OCI-LY7 (cell line): ENCODE results near the gene CLSTN1. TPM values are rescaled to one million over a fixed set of nuclear protein-coding genes. Genes with fewer than 3 reads are reported as not detected.

ENCODE experiments used
- BruUV-seq: library from RNA; stranded (reverse); fragments of 400-500 nt; replicated peaks from 2 replicates; lab custom pipeline; 2021; lab: Mats Ljungman, UMichigan
- CTCF ChIA-PET: fragments of 300-600 bp; sonication (Branson Sonifier 250); formaldehyde crosslinking; loops from one replicate; lab custom pipeline; 2022; ENCODE audit warnings: antibody characterized with exemption; ENCODE audit not compliant: unreplicated experiment; lab: Charles Lee
- POLR2A ChIA-PET: fragments of 300-600 bp; sonication (Branson Sonifier 250); formaldehyde crosslinking; loops from one replicate; lab custom pipeline; 2022; ENCODE audit warnings: antibody characterized with exemption; lab: Charles Lee
- DNase-seq: peaks from one replicate; pipeline ENCODE4 v3.0.0-alpha.2; 2015; ENCODE audit warnings: low spot score
- H2AFZ ChIP-seq: fragments of 200-600 bp; sonication (generic), shearing (Covaris generic); 2 replicates; pipeline ENCODE4 v1.6.1; 2014; ENCODE audit warnings: mild to moderate bottlenecking, antibody characterized with exemption, low read length, moderate library complexity
- H3K27ac ChIP-seq: fragments of 200-600 bp; sonication (generic); 2 replicates; pipeline ENCODE4 v1.5.1; 2014; ENCODE audit warnings: mixed run types, low read depth, mild to moderate bottlenecking, moderate library complexity, low read length, inconsistent platforms; ENCODE audit not compliant: poor library complexity, severe bottlenecking
- H3K36me3 ChIP-seq: fragments of 200-600 bp; sonication (generic); 2 replicates; pipeline ENCODE4 v1.6.1; 2014; ENCODE audit warnings: mild to moderate bottlenecking, antibody characterized with exemption, low read length, moderate library complexity, mixed read lengths; ENCODE audit not compliant: insufficient read depth
- H3K4me1 ChIP-seq: fragments of 200-600 bp; sonication (generic); 2 replicates; pipeline ENCODE4 v1.5.1; 2014; ENCODE audit warnings: mild to moderate bottlenecking, low read length; ENCODE audit not compliant: insufficient read depth, poor library complexity, severe bottlenecking
- H3K4me2 ChIP-seq: fragments of 200-600 bp; sonication (generic); 2 replicates; pipeline ENCODE4 v1.6.1; 2014; ENCODE audit warnings: mild to moderate bottlenecking, low read length
- H3K4me3 ChIP-seq: fragments of 200-600 bp; sonication (generic); 2 replicates; pipeline ENCODE4 v1.5.1; 2014; ENCODE audit warnings: mild to moderate bottlenecking, low read depth, low read length; ENCODE audit not compliant: poor library complexity, severe bottlenecking
- H3K79me2 ChIP-seq: fragments of 200-600 bp; sonication (generic); 2 replicates; pipeline ENCODE4 v1.6.1; 2016; ENCODE audit warnings: low read depth, mild to moderate bottlenecking, low read length, moderate library complexity, mixed read lengths; ENCODE audit not compliant: insufficient read depth
- H3K9me2 ChIP-seq: fragments of 200-600 bp; sonication (generic); 2 replicates; pipeline ENCODE4 v1.6.1; 2016; ENCODE audit warnings: mild to moderate bottlenecking, low read length, mixed read lengths; ENCODE audit not compliant: insufficient read depth
- H3K9me3 ChIP-seq: fragments of 200-600 bp; sonication (generic); 2 replicates; pipeline ENCODE4 v1.6.1; 2014; ENCODE audit warnings: mild to moderate bottlenecking, mixed run types, low read length, mixed read lengths
- H4K20me1 ChIP-seq: fragments of 200-600 bp; sonication (generic); 2 replicates; pipeline ENCODE4 v1.6.1; 2014; ENCODE audit warnings: mild to moderate bottlenecking, antibody characterized with exemption, low read length, moderate library complexity, mixed read lengths; ENCODE audit not compliant: insufficient read depth
- EZH2phosphoT487 ChIP-seq: fragments of 200-600 bp; sonication (generic); IDR thresholded peaks from 2 replicates; pipeline ENCODE4 v1.6.1; 2018; ENCODE audit warnings: low read depth, borderline replicate concordance, mild to moderate bottlenecking, mixed run types, antibody characterized with exemption, low read length, moderate library complexity, mixed read lengths
- intact Hi-C: fragments of 100-400 bp; cut with micrococcal nuclease; formaldehyde crosslinking; loops from one replicate; pipeline ENCODE4 v1.10.0; 2022; ENCODE audit not compliant: unreplicated experiment
- total RNA-seq, 2 experiments: library from RNA; depleted of rRNA in 1 of 2; stranded (reverse); fragments of >200 nt in 1 of 2; shearing (Covaris generic) in 1 of 2; gene quantifications; 2 replicates each; pipeline ENCODE4 v1.2.3, GENCODE V29; 2014 to 2022
- TF ChIP-seq, protein P1 (sequence below): fragments of 200-600 bp; sonication (generic); conservative IDR thresholded peaks from 2 replicates; pipeline ENCODE4 v1.5.1; 2014; ENCODE audit warnings: mild to moderate bottlenecking, antibody characterized with exemption, low read length, moderate library complexity, mixed read lengths

CLSTN1 gene
- total RNA-seq, 2 experiments from 2014 or later: 58.6 to 124 TPM

DNA sequence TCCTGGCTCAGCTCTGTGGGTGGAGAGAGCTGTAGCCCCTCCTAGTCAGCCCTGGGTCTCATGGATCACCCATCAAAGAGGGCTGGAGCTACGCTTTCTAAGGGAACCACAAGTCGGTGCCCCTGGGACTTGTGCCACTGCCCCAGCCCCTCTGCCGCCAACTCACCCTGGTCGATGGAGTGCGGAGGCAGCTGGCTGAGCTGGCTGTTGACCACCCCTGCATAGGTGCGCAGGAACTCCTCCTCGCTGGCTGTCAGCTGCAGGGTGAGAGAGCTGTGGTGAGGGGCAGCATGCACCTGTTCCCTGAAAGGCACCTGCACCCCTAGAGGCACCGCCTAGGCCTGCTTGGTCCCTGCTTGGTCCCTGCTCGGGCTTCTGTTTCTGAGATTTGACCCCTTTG is 47.3 kb upstream of the CLSTN1 start:
- ChIA-PET CTCF (interaction anchor here (0.7 kb wide), 1 partner anchor 10 kb away, joined by 3 read pairs; no protein-coding TSS in a partner anchor), POLR2A (interaction anchor here (0.6 kb wide), 1 partner anchor 84 kb away, joined by 3 read pairs; no protein-coding TSS in a partner anchor)
- intact Hi-C loops: no loop called here
- TF ChIP-seq, protein P1, sequence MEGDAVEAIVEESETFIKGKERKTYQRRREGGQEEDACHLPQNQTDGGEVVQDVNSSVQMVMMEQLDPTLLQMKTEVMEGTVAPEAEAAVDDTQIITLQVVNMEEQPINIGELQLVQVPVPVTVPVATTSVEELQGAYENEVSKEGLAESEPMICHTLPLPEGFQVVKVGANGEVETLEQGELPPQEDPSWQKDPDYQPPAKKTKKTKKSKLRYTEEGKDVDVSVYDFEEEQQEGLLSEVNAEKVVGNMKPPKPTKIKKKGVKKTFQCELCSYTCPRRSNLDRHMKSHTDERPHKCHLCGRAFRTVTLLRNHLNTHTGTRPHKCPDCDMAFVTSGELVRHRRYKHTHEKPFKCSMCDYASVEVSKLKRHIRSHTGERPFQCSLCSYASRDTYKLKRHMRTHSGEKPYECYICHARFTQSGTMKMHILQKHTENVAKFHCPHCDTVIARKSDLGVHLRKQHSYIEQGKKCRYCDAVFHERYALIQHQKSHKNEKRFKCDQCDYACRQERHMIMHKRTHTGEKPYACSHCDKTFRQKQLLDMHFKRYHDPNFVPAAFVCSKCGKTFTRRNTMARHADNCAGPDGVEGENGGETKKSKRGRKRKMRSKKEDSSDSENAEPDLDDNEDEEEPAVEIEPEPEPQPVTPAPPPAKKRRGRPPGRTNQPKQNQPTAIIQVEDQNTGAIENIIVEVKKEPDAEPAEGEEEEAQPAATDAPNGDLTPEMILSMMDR: no peak
- no peak for TF ChIP-seq EZH2phosphoT487
- Histone ChIP-seq H3K9me3 (no peaks in the 10 kb centered on the region), H3K9me2 (no peaks in the 10 kb centered on the region), H3K79me2 (no peaks in the 10 kb centered on the region), H2AFZ (no peak overlapping the region), H3K27ac (no peak overlapping the region), H4K20me1 (no peaks in the 10 kb centered on the region), H3K4me1 (peaks cover 40% of the 10 kb centered on the region), H3K36me3 (no peaks in the 10 kb centered on the region), H3K4me2 (no peak overlapping the region), H3K4me3 (no peak overlapping the region)
- BruUV-seq: no TSS peak
- DNase-seq: peak; percentile 77

- no peaks in the 10 kb centered on the region for H3K79me2 ChIP-seq
- no peak overlapping the region for H2AFZ ChIP-seq
- H3K9me2 ChIP-seq: no peaks in the 10 kb centered on the region
- CTCF ChIA-PET: interaction anchor here (0.7 kb wide), 1 partner anchor 9 kb away, joined by 3 read pairs; no protein-coding TSS in a partner anchor
- POLR2A ChIA-PET: no interaction called here
- no TSS peak for BruUV-seq
- H3K36me3 ChIP-seq: no peaks in the 10 kb centered on the region
- H3K9me3 ChIP-seq: no peaks in the 10 kb centered on the region
- H3K27ac ChIP-seq: no peak overlapping the region
- no peak overlapping the region for H3K4me3 ChIP-seq
- no peaks in the 10 kb centered on the region for H4K20me1 ChIP-seq
- H3K4me2 ChIP-seq: no peak overlapping the region
- DNase-seq: no peak
- H3K4me1 ChIP-seq: peaks cover 45% of the 10 kb centered on the region
- intact Hi-C loops: no loop called here
- TF ChIP-seq, protein P1: no peak
- TF ChIP-seq EZH2phosphoT487: no peak
Measured at GRCh38 chr1:9870572-9870971, 46.8 kb upstream of the CLSTN1 start.

GRCh38 chr1:9869831-9870251 is 46.1 kb upstream of the CLSTN1 start:
- Histone ChIP-seq H3K4me3 (no peak overlapping the region), H4K20me1 (no peaks in the 10 kb centered on the region), H2AFZ (no peak overlapping the region), H3K79me2 (no peaks in the 10 kb centered on the region), H3K9me3 (no peaks in the 10 kb centered on the region), H3K36me3 (no peaks in the 10 kb centered on the region), H3K4me2 (no peak overlapping the region), H3K4me1 (peaks cover 45% of the 10 kb centered on the region), H3K27ac (no peak overlapping the region), H3K9me2 (no peaks in the 10 kb centered on the region)
- ChIA-PET CTCF (interaction anchor here (1.7 kb wide), 1 partner anchor 84 kb away, joined by 10 read pairs; no protein-coding TSS in a partner anchor), POLR2A (interaction anchor here (1.0 kb wide), 1 partner anchor 68 kb away, joined by 5 read pairs; no protein-coding TSS in a partner anchor)
- intact Hi-C loops: no loop called here
- no TSS peak for BruUV-seq
- no peak for TF ChIP-seq EZH2phosphoT487
- TF ChIP-seq, protein P1: no peak
- DNase-seq: no peak
